HL-60 (cell line): ENCODE measurements around the gene EFNA2.

Experiments used
- POLR2AphosphoS5 ChIP-seq: IDR thresholded peaks from 2 replicates; pipeline ENCODE4 v1.6.1; 2012; ENCODE audit warnings: low read depth
- TF ChIP-seq, protein P1 (sequence below): IDR thresholded peaks from one replicate; pipeline ENCODE4 v1.5.1; 2011; ENCODE audit warnings: low read length, control low read depth, inconsistent platforms; ENCODE audit not compliant: insufficient read depth
- TF ChIP-seq, protein P2 (sequence below): IDR thresholded peaks from 2 replicates; pipeline ENCODE4 v1.6.1; 2012; ENCODE audit warnings: low read depth; ENCODE audit not compliant: insufficient replicate concordance

DNA sequence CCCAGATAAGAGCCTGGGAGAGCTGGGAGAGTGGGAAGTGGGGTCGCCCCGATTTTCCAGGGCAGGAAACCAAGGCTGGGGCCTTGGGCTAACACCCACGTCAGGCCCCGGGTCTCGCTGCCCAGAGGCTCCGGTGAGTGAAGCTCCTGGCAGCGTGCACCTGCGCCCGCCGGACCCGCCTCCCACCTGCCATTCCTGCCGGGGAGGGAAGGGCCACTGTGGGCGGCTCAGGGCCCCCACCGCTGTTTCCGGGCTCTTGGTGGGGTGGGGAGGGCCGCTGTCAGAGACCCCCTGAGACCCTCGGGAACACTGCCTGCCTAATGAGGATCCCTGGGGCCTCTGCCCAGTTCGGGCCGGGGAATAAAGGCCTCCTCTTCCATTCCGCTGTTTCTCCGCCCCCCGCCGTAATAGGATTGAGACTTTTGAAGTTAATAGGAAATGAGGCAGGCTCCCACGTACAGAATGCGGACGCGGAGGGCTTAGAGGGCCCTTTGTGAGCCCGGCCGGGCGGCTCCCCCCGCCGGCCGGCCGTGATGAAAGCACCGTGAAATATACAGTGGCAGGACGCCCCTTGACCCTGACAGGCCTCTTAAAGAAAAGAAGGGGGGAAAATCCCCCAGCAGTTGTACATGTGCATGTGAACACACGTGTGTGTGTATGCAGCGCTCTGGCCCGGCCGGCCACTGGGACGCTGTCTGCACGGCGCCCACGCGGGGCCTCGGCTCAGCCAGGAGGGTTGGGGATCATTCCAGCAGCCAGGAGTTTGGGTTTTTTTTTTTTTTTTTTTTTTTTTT lies 33.2 kb downstream of the EFNA2 start:
- TF ChIP-seq, protein P1, sequence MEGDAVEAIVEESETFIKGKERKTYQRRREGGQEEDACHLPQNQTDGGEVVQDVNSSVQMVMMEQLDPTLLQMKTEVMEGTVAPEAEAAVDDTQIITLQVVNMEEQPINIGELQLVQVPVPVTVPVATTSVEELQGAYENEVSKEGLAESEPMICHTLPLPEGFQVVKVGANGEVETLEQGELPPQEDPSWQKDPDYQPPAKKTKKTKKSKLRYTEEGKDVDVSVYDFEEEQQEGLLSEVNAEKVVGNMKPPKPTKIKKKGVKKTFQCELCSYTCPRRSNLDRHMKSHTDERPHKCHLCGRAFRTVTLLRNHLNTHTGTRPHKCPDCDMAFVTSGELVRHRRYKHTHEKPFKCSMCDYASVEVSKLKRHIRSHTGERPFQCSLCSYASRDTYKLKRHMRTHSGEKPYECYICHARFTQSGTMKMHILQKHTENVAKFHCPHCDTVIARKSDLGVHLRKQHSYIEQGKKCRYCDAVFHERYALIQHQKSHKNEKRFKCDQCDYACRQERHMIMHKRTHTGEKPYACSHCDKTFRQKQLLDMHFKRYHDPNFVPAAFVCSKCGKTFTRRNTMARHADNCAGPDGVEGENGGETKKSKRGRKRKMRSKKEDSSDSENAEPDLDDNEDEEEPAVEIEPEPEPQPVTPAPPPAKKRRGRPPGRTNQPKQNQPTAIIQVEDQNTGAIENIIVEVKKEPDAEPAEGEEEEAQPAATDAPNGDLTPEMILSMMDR: no peak
- no peak for TF ChIP-seq POLR2AphosphoS5
- TF ChIP-seq, protein P2, sequence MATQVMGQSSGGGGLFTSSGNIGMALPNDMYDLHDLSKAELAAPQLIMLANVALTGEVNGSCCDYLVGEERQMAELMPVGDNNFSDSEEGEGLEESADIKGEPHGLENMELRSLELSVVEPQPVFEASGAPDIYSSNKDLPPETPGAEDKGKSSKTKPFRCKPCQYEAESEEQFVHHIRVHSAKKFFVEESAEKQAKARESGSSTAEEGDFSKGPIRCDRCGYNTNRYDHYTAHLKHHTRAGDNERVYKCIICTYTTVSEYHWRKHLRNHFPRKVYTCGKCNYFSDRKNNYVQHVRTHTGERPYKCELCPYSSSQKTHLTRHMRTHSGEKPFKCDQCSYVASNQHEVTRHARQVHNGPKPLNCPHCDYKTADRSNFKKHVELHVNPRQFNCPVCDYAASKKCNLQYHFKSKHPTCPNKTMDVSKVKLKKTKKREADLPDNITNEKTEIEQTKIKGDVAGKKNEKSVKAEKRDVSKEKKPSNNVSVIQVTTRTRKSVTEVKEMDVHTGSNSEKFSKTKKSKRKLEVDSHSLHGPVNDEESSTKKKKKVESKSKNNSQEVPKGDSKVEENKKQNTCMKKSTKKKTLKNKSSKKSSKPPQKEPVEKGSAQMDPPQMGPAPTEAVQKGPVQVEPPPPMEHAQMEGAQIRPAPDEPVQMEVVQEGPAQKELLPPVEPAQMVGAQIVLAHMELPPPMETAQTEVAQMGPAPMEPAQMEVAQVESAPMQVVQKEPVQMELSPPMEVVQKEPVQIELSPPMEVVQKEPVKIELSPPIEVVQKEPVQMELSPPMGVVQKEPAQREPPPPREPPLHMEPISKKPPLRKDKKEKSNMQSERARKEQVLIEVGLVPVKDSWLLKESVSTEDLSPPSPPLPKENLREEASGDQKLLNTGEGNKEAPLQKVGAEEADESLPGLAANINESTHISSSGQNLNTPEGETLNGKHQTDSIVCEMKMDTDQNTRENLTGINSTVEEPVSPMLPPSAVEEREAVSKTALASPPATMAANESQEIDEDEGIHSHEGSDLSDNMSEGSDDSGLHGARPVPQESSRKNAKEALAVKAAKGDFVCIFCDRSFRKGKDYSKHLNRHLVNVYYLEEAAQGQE: no peak
